Thyroid gland (tissue), 4 donors: ENCODE measurements around the gene C9orf43. TPM values are rescaled to one million over a fixed set of nuclear protein-coding genes. Genes with fewer than 3 reads are reported as not detected.

ENCODE experiments used
- DNase-seq, 2 donors: peaks; one replicate each; pipeline ENCODE4 v3.0.0-alpha.2; 2019
- H3K27ac ChIP-seq, 3 donors: fragments of 200-600 bp; sonication (generic); 1 replicate in 2 of 3; 2 replicates in 1 of 3; pipeline ENCODE4 v1.5.1; 2016 to 2019; ENCODE audit warnings: mild to moderate bottlenecking in 1 of 3, moderate library complexity in 1 of 3
- H3K27me3 ChIP-seq: fragments of 200-600 bp; sonication (generic); one replicate; pipeline ENCODE4 v1.5.1; 2019
- H3K36me3 ChIP-seq, 2 donors: fragments of 200-600 bp; sonication (generic); one replicate each; pipeline ENCODE4 v1.5.1; 2016 to 2019
- H3K4me1 ChIP-seq, 2 donors: fragments of 200-600 bp; sonication (generic); one replicate each; pipeline ENCODE4 v1.5.1; 2017 to 2019
- H3K4me3 ChIP-seq, 3 donors: fragments of 200-600 bp; sonication (generic); replicated peaks in 1 of 3; 1 replicate in 2 of 3; 2 replicates in 1 of 3; pipeline ENCODE4 v1.5.1; 2016; ENCODE audit warnings: mild to moderate bottlenecking in 1 of 3
- H3K9me3 ChIP-seq: fragments of 200-600 bp; sonication (generic); one replicate; pipeline ENCODE4 v1.5.1; 2017
- CTCF ChIP-seq, 6 experiments: fragments of 200-600 bp in 3 of 6; fragments of 450-650 bp in 3 of 6; sonication (generic) in 3 of 6; IDR thresholded peaks; one replicate each; pipeline ENCODE4 v1.5.1; 2016 to 2019; ENCODE audit warnings: antibody characterized with exemption in 6 of 6, mild to moderate bottlenecking in 2 of 6, inconsistent platforms in 1 of 6, moderate library complexity in 1 of 6
- POLR2A ChIP-seq, 2 donors: fragments of 450-650 bp; IDR thresholded peaks; one replicate each; pipeline ENCODE4 v1.6.1; 2017; ENCODE audit warnings: antibody characterized with exemption in 2 of 2, mild to moderate bottlenecking in 2 of 2, moderate library complexity in 1 of 2
- WGBS, 2 donors: methylation state at CpG; one replicate each; pipeline ENCODE4 v1.1.5; 2017; 5-methylcytosine and 5-hydroxymethylcytosine counted together
- intact Hi-C: fragments of 100-400 bp; cut with DNase I; formaldehyde crosslinking; loops from one replicate; pipeline ENCODE4 v1.15.1; 2023
- total RNA-seq, 4 donors: library from RNA; depleted of rRNA; stranded (reverse); fragments of >200 nt; gene quantifications; one replicate each; pipeline ENCODE4 v1.2.3, GENCODE V29; 2016

C9orf43 gene
- total RNA-seq, 4 donors from 2014 or later = 0.39 to 2.5 (median 0.84) TPM

GRCh38 chr9:113471566-113471965 is 61.0 kb downstream of the C9orf43 start:
- Histone ChIP-seq H3K27me3 (no peaks in the 10 kb centered on the region), H3K4me1 (no peaks in the 10 kb centered on the region), H3K27ac (no peak overlapping the region), H3K36me3 (no peaks in the 10 kb centered on the region), H3K9me3 (no peaks in the 10 kb centered on the region), H3K4me3 (no peak overlapping the region)
- intact Hi-C loops = no loop called here
- no peak for DNase-seq
- 90 to 92% methylated on average over 6 of the region's 6 CpGs for WGBS, 2 donors
- no peak for TF ChIP-seq CTCF (IDR thresholded peaks at IDR 0.05)
- no peak for TF ChIP-seq POLR2A (IDR thresholded peaks at IDR 0.05)

DNA sequence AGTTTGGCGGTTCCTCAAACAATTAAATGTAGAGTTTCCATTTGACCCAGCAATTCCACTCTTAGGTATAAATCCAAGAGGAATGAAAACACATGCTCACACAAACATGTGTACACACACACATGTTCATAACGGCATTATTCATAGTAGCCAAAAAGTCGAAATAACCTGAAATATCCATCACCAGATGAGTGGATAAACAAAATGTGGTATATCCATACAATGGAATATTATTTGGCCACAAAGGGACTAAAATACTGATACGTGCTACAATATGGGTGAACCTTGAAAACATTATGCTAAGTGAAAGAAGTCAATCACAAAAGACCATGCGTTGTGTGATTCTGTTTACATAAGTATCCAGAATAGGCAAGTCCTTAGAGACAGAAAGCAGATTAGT is 61.7 kb downstream of the C9orf43 start:
- 97 to 98% methylated on average over 5 of the region's 5 CpGs for WGBS, 2 donors
- no peak for DNase-seq
- H3K27ac ChIP-seq = no peak overlapping the region
- TF ChIP-seq CTCF (IDR thresholded peaks at IDR 0.05) (no peak), POLR2A (IDR thresholded peaks at IDR 0.05) (no peak)
- H3K4me1 ChIP-seq = no peaks in the 10 kb centered on the region
- no peak overlapping the region for H3K4me3 ChIP-seq
- intact Hi-C loops = no loop called here
- no peaks in the 10 kb centered on the region for H3K27me3 ChIP-seq
- no peaks in the 10 kb centered on the region for H3K9me3 ChIP-seq
- no peaks in the 10 kb centered on the region for H3K36me3 ChIP-seq

- Histone ChIP-seq H3K9me3 (no peaks in the 10 kb centered on the region), H3K4me1 (peaks cover 2 to 4% of the 10 kb centered on the region in 2 donors), H3K27me3 (no peaks in the 10 kb centered on the region), H3K27ac (no peak overlapping the region), H3K4me3 (no peak overlapping the region), H3K36me3 (no peaks in the 10 kb centered on the region)
- intact Hi-C loops = no loop called here
- TF ChIP-seq CTCF (IDR thresholded peaks at IDR 0.05) = no peak
- TF ChIP-seq POLR2A (IDR thresholded peaks at IDR 0.05) = no peak
- 83 to 95% methylated on average over 7 to 8 of the region's 8 CpGs for WGBS, 2 donors
- DNase-seq = no peak
These were observed 63.9 kb downstream of the C9orf43 start for GRCh38 chr9:113474360-113475028.

- Histone ChIP-seq H3K27ac (no peak overlapping the region), H3K27me3 (no peaks in the 10 kb centered on the region), H3K9me3 (no peaks in the 10 kb centered on the region), H3K4me3 (no peak overlapping the region), H3K4me1 (peaks cover 2 to 4% of the 10 kb centered on the region in 2 donors), H3K36me3 (no peaks in the 10 kb centered on the region)
- intact Hi-C loops = no loop called here
- no peak for TF ChIP-seq POLR2A (IDR thresholded peaks at IDR 0.05)
- TF ChIP-seq CTCF (IDR thresholded peaks at IDR 0.05) = no peak
- DNase-seq = no peak
- 94% methylated on average over 2 of the region's 2 CpGs for WGBS, 2 donors
These were observed 64.5 kb downstream of the C9orf43 start for GRCh38 chr9:113475031-113475430.

DNA sequence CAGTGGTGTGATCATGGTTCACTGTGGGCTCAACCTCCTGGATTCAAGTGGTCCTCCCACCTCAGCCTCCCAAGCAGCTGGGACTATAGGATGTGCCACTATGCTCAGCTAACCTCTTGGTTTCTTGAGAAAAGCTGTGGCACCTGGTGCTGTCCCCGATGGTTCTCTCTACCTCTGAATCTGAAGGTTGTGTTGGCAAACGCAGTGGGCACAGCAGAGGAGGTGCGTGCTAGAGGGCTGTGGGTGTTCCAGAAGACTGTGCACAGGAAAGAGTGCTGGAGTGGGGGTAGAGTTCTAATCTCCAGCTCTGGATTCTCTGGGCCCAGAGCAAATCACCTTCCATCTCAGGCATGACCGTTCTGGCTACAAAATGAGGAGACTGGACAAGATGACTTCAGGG is 65.4 kb downstream of the C9orf43 start:
- peaks cover 2 to 4% of the 10 kb centered on the region in 2 donors for H3K4me1 ChIP-seq
- no peak overlapping the region for H3K4me3 ChIP-seq
- intact Hi-C loops = no loop called here

More for the DNA sequence above, 65.4 kb downstream of the C9orf43 start:
- Histone ChIP-seq H3K27me3 (no peaks in the 10 kb centered on the region), H3K9me3 (no peaks in the 10 kb centered on the region), H3K36me3 (no peaks in the 10 kb centered on the region), H3K27ac (no peak overlapping the region)
- 95 to 99% methylated on average over 4 of the region's 4 CpGs for WGBS, 2 donors
- no peak for DNase-seq
- TF ChIP-seq CTCF (IDR thresholded peaks at IDR 0.05) = no peak
- TF ChIP-seq POLR2A (IDR thresholded peaks at IDR 0.05) = no peak
